GM12875 (cell line): ENCODE results near the gene SEPHS2.
"Not testable (repeated sequence)": the region's sequence is repeated elsewhere in the genome, so short reads cannot be mapped to it uniquely, and the experiment has no call there.

Source experiments
- H3K4me3 ChIP-seq: one replicate; pipeline ENCODE4 v1.5.1; 2011; ENCODE audit warnings: low read depth, low read length, control low read depth
- CTCF ChIP-seq: IDR thresholded peaks from 2 replicates; pipeline ENCODE4 v1.5.1; 2011; ENCODE audit warnings: low read depth, mild to moderate bottlenecking, control low read depth, inconsistent platforms, low read length, moderate library complexity, borderline replicate concordance; ENCODE audit not compliant: insufficient read depth

The SEPHS2 gene

GRCh38 chr16:30464078-30464477, 18.4 kb upstream of the SEPHS2 start:
- no peak for TF ChIP-seq CTCF
- no peak overlapping the region for H3K4me3 ChIP-seq

GRCh38 chr16:30461426-30461825, 15.8 kb upstream of the SEPHS2 start:
- H3K4me3 ChIP-seq = not testable (repeated sequence)

GRCh38 chr16:30459456-30459855, 13.8 kb upstream of the SEPHS2 start:
- H3K4me3 ChIP-seq = no peak overlapping the region
- no peak for TF ChIP-seq CTCF

- TF ChIP-seq CTCF = no peak
- peak overlapping the region; percentile 31 for H3K4me3 ChIP-seq
Observed at GRCh38 chr16:30458561-30459394, 13.1 kb upstream of the SEPHS2 start.

GRCh38 chr16:30457743-30458560, 12.3 kb upstream of the SEPHS2 start:
- H3K4me3 ChIP-seq = no peak overlapping the region
- TF ChIP-seq CTCF = no peak

- TF ChIP-seq CTCF = no peak
- no peak overlapping the region for H3K4me3 ChIP-seq
Observed at GRCh38 chr16:30457256-30457655, 11.6 kb upstream of the SEPHS2 start.

GRCh38 chr16:30456302-30456701, 10.6 kb upstream of the SEPHS2 start:
- H3K4me3 ChIP-seq = no peak overlapping the region
- TF ChIP-seq CTCF = no peak

- not testable (repeated sequence) for H3K4me3 ChIP-seq
Observed at GRCh38 chr16:30452709-30453580, 7.3 kb upstream of the SEPHS2 start.
